Activated CD4-positive, alpha-beta T cell treated with anti-CD3 and anti-CD28 coated beads, Interleukin-10, Interleukin-2, amounts not matched to agents 100 ng/mL and 50 ng/mL, durations not matched to agents 16 hours and 8 hours (primary cell): ENCODE results near the gene CRIP1.

Experiments
- DNase-seq: peaks from one replicate; pipeline ENCODE4 v3.0.0-alpha.2; 2020

Gene CRIP1

DNA sequence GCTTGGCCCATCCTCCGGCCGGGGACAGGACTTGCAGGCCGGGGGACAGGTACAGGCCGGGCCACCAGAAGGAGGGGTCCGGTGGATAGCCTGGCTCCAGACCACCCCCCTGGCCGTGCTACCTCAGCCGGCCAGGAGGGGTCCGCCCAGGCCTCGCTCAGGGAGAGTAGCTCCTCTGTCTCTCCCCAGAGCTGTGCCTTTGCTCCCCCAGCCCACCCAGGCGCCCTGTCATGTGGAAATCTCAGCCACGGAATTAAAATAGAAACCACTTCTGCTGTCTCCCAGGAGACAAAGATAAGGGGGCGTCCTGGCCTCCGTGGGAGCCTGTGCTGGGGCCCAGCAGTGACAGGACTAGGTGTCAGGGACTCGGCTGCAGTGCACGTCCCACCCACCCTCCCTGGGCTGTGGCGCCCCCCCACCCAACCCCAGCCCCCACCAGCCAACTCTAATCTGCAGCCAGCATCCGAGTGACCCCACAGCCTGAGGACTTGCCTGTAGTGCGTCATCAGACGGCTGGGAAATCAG lies 15.3 kb upstream of the CRIP1 start:
- DNase-seq: no peak

DNA sequence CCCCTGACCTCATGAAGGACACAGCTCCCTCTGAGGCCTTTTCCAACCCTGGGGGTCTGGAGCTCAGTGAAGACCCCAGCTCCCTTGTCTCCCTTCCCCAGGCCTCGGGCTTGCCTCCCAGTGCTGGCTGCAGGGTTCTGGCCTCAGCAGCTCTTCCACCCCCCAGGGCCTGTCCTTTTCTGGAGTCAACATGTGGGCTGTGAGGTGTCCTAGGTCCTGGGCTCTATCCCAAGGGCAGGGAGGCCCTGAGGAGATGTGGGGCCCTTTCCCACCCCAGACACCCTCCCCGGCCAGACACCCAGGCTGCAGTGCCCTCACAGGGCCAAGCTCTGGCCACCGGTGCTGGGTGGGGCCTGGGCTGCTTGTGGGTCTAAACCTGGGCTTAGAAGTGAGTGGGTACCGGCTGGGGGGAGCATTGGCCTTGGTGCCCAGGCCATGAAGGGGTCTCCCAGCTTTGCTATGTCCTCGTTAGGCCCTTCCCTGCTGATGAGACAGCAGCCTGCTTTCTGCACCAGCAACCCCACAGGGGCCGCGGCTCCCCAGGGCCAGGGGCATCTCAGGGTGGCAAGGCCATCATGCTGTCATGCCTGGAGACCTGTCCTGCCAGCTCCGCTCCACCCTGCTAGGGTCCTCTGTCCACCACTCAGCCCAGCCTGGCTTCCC lies 14.7 kb upstream of the CRIP1 start:
- no peak for DNase-seq

DNA sequence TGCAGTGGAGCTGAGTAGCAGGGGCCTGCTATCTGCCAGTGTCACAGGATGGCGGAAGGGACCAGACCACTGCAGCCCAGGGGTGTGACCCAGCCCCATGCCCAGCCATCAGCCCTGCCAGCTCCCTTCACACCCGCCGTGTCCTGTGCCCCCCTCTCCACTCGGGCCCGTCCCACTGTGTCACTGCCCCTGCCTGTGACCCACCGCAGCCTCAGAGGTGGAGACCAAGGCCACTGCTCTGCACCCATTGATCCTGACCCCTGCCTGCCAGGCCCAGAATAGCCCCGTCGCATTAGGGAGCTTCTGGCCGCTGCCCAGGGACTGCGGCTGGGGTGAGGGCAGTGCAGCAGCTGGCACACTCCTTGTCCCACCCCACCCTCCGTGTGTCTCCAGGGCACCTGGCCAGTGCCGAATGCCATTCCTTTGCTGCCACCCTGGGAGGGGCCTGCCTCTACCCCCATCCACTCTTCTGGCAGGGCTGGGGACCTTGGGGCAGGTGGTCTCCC lies 14.1 kb upstream of the CRIP1 start:
- no peak for DNase-seq

DNA sequence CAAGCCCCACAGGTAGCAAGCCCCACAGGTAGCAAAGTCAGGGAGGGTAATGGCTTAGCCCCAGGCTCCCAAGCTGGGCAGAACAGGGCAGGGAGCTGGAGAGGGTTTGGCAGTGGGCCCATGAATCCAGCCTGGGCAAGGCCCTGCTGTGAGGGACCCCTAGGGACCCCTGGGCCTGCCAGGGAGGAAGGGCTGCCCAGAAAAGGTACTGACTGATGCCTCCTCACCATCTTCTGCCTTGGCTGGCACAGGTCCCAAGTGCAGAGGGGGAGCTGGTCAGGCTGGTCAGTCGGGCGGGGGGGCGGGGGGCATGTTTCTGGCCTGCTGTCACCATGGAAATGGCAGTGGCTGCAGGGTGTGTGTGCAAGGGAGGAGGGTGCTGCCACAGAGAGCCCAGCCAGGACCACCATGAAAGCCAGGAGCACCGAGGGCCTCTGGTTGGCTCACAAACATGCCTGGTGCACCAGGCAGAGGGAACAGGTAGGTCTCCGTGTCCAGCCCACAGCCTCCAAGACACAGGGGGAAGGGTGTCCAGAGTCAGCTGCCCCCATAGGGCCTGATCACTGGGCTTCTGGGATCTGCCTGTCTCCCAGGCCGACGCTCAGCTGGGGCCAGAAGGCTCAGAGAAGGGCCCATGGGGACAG lies 13.5 kb upstream of the CRIP1 start:
- no peak for DNase-seq

DNA sequence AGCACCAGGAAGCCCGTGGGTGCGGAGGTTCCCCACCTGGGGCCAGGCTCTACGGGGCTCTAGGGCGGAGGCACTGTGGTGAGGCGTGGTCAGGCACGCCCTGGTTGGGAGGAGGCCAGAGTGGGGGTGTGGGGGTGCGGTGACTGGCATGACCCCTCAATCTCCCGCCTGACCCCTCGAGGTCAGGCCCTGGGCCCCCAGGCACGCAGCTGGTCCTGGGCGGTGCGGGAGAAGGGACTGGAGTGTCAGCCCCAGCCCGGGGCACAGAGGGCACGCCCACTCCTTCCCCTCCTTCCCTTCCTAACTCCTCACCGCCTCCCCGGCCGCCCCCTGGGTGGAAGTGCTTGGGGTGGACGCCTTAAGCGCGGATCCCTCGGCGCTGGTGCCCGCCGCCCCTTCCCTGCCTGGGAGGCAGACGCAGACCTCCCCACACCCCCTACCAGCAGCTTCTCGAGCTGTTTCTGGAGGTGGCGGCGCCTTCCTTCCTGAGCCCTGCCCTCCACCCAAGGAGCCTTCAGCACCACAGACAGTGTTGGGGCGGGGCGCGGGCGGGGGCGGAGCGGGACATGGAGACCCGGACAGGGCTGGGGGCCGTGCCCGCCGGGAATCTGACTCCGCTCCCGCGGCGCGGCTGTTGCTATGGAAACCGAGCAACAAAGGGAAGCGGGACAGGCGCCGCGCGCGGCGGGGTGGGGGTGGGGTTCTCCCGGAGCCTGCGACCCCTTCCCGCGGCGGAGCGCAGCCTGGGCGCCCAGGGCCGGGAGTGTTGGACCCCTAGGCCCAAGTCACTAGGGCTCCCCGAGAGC lies 12.8 kb upstream of the CRIP1 start:
- peak; percentile 61 for DNase-seq

DNA sequence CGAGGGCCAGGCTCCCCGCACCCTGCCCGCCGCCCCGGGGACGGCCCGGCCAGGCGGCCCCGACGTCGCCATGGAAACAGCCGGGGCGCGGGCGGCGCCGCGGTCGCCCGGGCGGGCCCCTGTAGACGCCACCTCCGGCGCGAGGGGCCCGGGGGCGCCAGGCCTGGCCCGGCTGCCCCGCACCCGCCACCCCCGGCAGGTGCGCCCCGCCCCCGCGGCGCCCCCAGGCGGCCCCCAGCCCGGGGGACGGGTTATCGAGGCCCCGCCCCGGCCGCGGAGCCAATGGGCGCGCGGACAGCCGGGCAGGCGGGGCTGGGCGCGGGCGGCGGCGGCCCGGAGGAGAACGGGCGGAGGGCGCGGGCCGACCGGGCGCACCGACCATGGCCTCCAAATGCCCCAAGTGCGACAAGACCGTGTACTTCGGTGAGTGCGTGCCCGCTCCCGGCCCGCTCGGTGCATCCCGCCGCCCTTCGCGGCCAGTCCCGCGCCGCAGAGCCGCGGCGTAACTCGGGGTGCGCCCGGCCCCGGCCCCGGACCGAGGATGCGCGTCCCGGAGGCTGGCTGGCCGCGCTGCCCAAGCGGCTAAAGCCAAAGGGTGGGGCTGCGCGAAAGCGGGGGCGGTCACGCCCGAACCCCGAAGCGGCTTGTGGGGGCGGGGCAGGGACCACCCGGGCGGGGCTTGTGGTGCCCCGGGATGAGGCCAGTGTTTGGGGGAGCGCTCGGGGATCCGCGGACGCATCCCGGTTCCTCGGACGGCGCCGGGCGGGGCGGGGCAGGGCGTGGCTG lies 12.0 kb upstream of the CRIP1 start, which contains the start of gene CRIP2:
TSS of gene CRIP2 (plus strand) at position 339 of the 786 bp plus-strand sequence. CDS start at position 381, 42 bp downstream.
- DNase-seq: no peak

DNA sequence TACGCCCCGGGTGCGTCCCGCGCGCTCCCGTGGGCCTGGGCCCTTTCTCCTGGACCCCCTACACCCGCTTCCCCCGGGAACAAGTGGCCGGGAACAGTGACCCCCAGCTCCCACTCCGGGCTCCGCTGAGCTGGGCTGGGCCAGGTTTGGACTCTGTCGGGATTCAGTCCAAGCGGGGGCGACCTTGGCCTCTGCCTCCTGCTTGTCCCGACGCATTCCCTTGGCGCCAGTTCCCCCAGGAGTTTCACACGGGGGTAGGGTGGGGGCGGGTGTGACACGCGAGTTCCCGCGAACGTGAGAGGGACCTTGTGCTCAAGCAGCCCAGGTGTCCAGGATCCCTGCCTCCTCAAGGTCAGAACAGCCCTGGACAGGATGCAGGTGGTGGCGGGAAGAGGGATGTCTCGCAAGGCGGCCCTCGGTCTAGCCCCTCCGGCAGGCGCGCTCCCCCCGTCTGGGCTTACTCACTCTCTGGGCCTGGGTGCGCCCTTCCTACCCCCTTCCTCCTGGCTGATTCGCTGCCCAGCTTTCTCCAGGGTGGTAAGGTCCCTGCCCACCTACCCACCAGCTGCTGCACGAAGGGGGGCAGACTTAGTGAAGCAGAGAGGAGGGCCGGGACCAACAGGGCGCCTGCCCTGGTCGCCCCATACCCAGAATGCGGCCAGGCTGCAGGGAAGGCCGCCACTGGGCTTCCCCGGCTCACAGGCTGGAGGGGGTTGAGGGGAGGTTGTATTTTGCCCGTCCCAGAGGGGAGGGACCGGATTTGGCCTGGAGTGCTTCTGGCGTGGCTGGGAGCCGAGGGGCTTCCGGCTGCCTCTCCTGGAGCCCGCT lies 11.2 kb upstream of the CRIP1 start:
- no peak for DNase-seq

DNA sequence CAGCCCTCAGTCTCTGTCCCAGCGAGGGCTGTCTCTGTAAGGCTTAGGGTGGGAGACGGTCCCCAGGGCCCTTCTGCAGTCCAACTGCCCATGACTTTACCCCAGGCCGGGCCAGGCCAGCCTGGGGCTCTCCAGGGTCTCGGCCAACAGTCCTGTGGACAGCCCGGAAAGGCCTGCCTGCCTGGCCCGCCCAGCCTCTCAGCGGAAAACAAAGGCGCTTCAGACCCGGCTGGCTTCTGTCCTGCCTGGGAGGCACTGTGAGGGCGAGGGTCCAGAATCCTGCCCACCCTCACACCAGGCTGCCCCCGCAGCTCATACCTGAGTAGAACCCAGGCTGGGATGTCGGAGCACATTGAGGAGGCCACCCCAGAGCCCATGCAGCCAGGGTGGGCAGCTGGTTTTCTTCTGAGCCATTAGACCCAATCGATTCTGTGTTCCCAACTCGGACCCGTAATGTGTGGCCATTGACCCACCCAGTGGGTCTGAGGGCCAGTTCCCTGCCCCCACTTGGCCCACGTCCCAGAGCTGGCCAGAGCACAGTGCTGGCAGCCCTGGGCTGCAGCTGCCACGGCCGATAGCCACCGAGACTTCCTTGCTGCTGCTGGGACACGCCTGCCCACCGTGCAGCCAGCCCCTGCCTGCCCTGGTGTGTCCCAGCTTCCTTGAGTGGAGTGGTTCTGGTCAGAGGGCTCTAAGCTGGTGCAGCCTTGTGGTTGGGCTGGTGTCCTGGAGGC lies 10.4 kb upstream of the CRIP1 start:
- DNase-seq: no peak

DNA sequence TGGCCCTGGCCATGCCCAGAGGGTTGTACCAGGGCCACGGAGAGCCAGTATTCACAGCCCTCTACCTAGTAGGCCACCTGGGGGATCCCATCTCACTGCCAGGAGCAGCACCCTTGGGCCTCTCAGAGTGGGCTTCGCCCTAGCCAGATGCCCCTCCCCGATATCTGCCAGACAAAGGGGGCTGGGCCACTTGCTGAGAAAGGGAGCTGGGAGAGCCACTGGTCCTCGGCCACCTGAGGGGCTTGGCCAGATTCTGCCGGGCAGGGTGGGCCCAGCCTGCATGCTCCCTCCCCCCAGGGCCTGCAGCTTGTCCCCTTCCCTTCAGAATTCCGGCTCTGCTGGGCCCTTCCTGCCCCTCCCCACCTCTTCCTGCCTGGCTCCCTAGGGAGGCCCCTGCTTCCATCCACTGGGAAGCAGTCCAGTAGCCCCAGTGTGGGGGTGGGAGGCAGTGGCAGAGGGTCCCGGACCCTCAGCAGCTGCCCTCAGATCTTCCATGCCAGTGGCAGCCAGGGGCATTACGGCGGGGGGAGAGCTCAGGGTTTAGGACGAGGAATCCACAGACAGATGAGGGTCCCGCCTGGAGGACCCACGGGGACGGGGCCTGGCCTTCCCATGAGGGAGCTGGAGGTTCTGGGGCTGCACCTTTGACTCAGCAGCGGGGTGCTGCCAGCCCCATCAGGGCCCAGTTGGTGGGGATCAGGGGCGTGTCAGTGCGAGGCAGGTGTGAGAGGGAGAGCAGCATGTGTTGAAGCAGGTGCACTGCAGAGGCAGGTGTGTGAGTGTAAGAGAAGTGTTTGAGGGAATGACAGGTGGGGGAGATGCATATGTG lies 9.6 kb upstream of the CRIP1 start:
- no peak for DNase-seq

DNA sequence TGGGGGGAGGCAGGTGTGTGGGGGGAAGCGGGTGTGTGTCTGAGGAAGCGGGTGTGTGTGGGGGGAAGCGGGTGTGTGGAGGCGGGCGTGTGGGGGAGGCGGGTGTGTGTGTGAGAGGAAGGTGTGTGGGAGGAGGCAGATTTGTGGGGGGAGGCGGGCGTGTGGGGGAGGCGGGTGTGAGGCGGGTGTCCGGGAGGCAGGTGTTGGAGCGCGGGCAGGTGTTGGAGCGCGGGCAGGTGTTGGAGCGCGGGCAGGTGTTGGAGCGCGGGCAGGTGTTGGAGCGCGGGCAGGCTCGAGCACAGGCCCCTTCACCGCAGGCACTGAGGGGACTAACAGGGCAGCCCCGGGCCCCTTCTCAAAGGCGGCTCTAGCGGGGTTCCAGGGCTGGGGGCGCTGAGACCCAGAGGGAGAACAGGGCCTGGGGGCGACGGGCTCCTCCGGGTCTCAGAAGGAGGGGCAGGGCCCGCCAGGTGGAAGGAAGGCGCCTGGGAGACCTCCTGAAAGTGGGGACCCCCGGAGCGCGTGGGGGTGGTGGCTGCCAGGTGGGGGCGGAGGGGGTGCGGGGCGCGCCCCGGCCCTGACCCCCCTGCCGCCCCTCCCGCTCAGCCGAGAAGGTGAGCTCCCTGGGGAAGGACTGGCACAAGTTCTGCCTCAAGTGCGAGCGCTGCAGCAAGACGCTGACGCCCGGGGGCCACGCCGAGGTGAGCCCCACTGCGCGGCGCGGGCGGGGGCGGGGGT lies 8.9 kb upstream of the CRIP1 start:
- no peak for DNase-seq

DNA sequence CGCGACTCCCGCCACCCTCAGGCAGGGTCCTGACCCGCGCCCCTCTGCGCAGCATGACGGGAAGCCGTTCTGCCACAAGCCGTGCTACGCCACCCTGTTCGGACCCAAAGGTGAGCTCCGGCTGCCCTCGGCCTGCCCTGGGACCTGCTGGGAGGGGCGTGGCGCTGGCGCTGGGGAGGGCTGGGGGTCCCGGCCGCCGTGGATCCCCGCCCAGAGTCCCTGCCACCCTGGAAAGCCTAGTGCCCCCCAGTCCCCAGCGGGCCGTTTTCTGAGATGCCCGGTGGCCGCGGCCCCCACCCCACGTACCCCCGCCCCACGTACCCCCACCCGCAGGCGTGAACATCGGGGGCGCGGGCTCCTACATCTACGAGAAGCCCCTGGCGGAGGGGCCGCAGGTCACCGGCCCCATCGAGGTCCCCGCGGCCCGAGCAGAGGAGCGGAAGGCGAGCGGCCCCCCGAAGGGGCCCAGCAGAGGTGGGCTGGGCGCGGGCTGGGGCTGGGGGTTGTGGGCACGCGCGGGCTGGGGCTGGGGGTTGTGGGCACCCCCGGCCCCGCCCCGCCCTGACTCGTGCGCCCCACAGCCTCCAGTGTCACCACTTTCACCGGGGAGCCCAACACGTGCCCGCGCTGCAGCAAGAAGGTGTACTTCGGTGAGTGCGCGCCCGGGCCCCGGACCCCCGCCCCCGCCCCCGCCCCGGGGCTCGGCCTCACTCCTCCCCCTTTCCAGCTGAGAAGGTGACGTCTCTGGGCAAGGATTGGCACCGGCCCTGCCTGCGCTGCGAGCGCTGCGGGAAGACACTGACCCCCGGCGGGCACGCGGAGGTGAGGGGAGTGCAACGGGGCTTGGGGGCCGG lies 8.1 kb upstream of the CRIP1 start:
- no peak for DNase-seq

DNA sequence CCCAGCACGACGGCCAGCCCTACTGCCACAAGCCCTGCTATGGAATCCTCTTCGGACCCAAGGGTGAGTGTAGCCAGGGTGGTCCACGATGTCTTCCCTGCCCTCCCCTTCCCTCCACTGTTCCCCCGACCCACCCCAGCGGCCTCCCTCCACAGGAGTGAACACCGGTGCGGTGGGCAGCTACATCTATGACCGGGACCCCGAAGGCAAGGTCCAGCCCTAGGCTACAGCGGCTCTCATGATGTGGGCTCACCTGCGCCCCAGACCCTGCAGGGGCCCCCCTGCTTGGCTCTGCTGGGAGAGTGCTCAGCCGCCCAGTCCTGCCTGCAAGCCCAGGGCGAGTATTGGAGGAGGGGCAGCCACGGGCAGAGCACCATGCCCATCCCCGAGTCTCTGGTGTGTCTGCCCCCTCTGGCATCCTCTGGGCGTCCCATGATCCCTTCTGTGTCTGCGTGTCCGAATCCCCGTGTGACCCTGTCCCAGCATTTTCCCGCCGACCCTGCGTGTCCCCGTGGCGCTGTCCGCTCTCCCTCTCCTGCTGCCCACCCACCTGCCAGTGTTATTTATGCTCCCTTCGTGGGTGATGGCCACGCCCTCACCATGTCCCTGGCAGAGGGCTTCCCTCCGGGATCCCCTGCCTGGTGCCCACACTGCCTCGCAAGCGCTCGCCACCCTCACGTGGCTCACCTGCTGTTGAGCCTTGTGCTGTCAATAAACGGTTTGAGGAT lies 7.1 kb upstream of the CRIP1 start:
- no peak for DNase-seq

DNA sequence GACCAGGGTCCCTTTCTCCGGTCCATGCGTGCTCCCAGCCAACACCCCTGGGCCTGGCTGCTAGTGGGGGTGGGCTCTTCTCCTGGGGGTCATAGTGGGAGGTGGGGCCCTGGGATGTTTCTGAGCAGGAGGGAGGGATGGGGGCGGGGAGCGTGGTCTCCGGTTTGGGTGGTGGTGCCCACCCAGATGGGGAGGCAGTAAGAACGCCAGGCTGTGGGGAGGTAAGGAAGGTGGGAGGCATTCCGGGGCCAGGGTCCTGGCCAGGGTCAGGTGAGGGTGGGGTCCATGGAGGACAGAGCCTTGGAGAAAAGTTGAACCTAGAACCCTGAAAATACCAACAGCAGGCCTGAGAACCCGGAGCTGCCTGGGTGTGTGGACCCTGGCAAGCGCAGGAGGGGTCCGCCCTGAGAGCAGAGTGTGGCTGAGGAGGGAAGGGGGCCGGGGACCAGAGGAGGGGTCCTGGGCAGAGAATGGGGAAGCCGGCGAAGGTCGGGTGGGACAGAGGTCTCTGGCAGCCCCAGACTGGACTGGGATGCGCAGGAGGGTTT lies 6.4 kb upstream of the CRIP1 start:
- DNase-seq: no peak

DNA sequence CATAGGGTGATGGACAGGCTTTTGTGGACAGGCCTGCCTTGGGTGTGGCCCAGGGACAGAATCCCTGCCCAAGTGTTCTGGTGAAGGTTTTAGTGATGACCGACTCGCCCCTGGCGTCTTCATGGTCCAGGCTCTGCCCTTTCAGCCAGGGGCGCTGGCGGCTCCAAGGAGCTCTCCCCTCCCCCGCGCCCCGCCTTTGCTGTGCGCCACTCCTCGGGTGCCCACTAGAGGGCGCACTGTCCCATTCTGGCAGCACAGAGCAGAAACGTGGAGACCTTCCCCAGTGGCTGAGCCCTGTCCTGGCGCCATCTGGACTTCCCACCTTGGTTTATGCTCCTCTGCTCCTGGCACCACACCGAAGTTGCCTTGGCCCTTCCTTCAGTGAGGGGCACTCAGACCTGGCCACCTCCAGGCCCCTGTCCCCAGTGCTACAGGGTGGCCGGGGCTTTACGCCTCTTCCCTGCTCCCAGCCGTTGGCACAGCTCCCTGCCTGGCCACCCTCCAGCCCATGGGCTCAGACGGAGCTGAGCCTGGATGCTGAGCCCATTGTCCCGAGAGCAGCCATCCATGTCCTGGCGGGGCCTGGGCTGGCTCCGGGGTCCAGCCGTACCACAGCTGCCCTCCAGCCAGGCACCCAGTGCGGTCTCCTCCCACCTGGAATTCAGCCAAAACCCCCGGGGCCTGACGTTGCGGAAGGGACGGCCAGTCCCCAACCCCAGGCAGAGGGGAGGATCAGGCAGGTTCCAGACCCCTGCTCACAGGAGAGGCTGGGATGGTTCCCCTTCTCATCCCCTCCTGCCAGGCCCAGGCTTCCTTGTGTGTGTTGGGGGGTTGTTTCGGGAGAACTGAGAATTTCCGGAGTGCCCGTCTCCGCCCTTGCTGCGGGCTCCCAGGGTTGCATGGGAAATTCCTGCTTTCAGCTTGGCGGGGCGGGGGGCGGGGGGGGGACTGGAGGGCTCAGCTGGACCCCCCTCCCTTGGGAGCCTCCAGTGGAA lies 5.6 kb upstream of the CRIP1 start:
- peak; percentile 92 for DNase-seq

DNA sequence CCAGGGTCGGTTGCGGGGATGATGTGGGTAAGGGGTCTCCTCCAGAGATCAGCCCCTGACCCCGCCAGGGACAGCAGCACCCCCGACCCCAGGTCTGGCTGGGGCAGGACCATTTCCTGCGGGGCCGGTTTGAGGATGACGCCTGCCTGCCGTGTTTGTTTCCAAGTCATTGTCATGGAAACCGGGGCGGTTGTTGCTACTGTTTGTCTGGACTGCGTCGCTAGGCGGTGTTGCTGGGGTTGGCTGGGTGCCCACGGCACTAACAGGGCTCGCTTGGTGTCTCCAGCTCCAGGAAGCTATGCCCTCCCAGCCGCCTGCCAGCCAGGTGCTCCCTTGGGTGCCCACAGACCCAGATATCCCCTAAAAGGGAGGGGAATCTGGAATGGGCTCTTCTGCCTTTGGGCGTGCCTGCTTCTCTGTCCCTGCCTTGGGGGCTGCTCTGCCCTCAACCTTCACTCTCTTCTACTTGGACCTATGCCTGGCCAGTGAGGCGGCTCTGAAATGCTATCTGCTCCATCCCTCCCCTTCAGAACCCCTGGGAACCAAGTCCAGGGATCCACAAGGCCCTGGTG lies 4.7 kb upstream of the CRIP1 start:
- peak; percentile 96 for DNase-seq
